SU-DHL-6 (cell line): ENCODE data around the gene RAB40C.

Experiments used
- EZH2phosphoT487 ChIP-seq: fragments of 200-600 bp; sonication (generic), shearing (Covaris generic); conservative IDR thresholded peaks from 2 replicates; pipeline ENCODE4 v1.6.1; 2018; ENCODE audit warnings: mild to moderate bottlenecking, antibody characterized with exemption, low read length, moderate library complexity, mixed read lengths
- TF ChIP-seq, protein P1 (sequence below): fragments of 200-600 bp; sonication (generic); IDR thresholded peaks from one replicate; pipeline ENCODE4 v1.5.1; 2017; ENCODE audit warnings: antibody characterized with exemption, mild to moderate bottlenecking, low read length, moderate library complexity; ENCODE audit not compliant: insufficient read depth, poor library complexity, severe bottlenecking

DNA sequence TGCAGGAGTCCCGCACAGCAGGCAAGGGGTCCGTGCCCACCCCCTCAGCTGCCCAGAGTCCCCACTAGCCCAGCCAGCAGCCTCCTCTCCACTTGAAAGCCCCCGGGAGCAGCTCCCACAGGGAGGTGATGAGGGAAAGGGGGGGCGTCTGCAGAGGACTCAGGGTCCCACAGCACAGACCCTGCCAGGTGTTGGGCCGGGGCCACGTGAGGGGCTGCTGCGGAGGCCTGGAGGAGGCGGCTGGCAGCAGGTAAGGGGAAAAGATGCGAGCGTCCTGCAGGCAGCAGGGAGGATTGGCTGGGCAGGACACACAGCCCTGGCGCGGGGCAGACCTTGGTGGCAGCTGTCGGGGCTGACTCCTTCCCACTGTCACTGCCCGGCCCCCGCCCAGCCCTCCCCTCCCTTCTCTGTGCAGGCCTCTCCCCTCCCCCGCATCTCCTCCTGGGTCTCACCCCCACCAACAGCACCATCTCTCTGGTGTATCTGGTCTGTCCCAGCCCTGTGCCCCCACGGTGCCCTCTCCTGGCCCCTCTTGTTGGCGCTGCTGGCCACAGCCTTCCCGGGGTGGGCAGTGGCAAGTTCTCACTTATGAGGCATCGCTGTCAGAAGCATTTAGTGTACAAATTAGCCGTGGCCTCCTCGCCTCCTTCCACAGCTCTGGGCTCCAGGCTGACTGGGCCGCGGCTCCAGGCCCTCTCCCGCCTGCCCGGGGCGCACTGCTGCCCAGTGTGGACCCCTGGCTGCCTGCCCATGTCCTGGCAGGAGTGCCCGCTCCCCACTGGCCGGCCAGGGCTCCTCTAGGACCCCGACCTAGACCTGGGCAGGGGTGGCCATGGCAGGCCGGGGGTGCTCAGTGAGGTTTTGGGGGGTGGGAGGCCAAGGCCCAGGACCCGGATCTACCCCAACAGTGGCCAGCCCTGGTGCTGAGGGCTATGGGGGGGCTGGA is 34.1 kb upstream of the RAB40C start:
- TF ChIP-seq, protein P1, sequence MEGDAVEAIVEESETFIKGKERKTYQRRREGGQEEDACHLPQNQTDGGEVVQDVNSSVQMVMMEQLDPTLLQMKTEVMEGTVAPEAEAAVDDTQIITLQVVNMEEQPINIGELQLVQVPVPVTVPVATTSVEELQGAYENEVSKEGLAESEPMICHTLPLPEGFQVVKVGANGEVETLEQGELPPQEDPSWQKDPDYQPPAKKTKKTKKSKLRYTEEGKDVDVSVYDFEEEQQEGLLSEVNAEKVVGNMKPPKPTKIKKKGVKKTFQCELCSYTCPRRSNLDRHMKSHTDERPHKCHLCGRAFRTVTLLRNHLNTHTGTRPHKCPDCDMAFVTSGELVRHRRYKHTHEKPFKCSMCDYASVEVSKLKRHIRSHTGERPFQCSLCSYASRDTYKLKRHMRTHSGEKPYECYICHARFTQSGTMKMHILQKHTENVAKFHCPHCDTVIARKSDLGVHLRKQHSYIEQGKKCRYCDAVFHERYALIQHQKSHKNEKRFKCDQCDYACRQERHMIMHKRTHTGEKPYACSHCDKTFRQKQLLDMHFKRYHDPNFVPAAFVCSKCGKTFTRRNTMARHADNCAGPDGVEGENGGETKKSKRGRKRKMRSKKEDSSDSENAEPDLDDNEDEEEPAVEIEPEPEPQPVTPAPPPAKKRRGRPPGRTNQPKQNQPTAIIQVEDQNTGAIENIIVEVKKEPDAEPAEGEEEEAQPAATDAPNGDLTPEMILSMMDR: no peak
- TF ChIP-seq EZH2phosphoT487: no peak
